ENCODE measurements around the gene DENND1A. TPM values are rescaled to one million over a fixed set of nuclear protein-coding genes. Genes with fewer than 3 reads are reported as not detected.

Gene DENND1A
- total RNA-seq, 6 experiments from 2014 or later: 13.9 to 22.6 (median 16.3) TPM

- H3K9me3 ChIP-seq: no peaks in the 10 kb centered on the region
Observed at GRCh38 chr9:123424131-123424530, 505.8 kb downstream of the DENND1A start.

GRCh38 chr9:123423311-123423640, 506.6 kb downstream of the DENND1A start:
- TF ChIP-seq POLR2A (IDR thresholded peaks at IDR 0.05) (no peak), CTCF (IDR thresholded peaks at IDR 0.05) (no peak)
- intact Hi-C loops (cut with DNase I): no loop called here
- Histone ChIP-seq H3K27me3 (no peaks in the 10 kb centered on the region), H3K9me3 (no peaks in the 10 kb centered on the region), H3K4me1 (no peaks in the 10 kb centered on the region), H3K36me3 (peaks cover 0 to 3% (median 0%) of the 10 kb centered on the region in 4 donors), H3K27ac (no peak overlapping the region), H3K4me3 (no peak overlapping the region)
- WGBS (ENCODE audit: insufficient coverage, low coverage, low lambda C conversion rate, missing lambda C conversion rate): no CpG with 5 or more reads among the region's 8 CpGs
- DNase-seq: peak in 1 of 3 donors; percentile 35
- no peak for ATAC-seq

More at GRCh38 chr9:123424131-123424530, 505.8 kb downstream of the DENND1A start:
- Histone ChIP-seq H3K27ac (no peak overlapping the region), H3K36me3 (peaks cover 0 to 3% (median 0%) of the 10 kb centered on the region in 4 donors), H3K4me1 (no peaks in the 10 kb centered on the region), H3K4me3 (no peak overlapping the region), H3K27me3 (no peaks in the 10 kb centered on the region)
- no peak for ATAC-seq
- WGBS (ENCODE audit: insufficient coverage, low coverage, low lambda C conversion rate, missing lambda C conversion rate): 100% methylated on average over 1 of the region's 5 CpGs
- TF ChIP-seq CTCF (IDR thresholded peaks at IDR 0.05): no peak
- TF ChIP-seq POLR2A (IDR thresholded peaks at IDR 0.05): no peak
- intact Hi-C loops (cut with DNase I): no loop called here
- DNase-seq: peak in 2 of 3 donors; percentile 2 to 7

GRCh38 chr9:123422635-123423310, 507.2 kb downstream of the DENND1A start:
- H3K9me3 ChIP-seq: no peaks in the 10 kb centered on the region
- no peaks in the 10 kb centered on the region for H3K27me3 ChIP-seq
- peaks cover 0 to 3% (median 0%) of the 10 kb centered on the region in 4 donors for H3K36me3 ChIP-seq
- 85% methylated on average over 5 of the region's 21 CpGs for WGBS (ENCODE audit: insufficient coverage, low coverage, low lambda C conversion rate, missing lambda C conversion rate)
- H3K4me3 ChIP-seq: no peak overlapping the region
- ATAC-seq (no peak), DNase-seq (peak in 2 of 3 donors; percentile 15 to 26)
- intact Hi-C loops (cut with DNase I): no loop called here
- TF ChIP-seq POLR2A (IDR thresholded peaks at IDR 0.05): no peak
- TF ChIP-seq CTCF (IDR thresholded peaks at IDR 0.05): no peak
- H3K4me1 ChIP-seq: no peaks in the 10 kb centered on the region
- H3K27ac ChIP-seq: no peak overlapping the region

GRCh38 chr9:123421801-123422455, 508.0 kb downstream of the DENND1A start:
- peak in 1 of 3 donors; percentile 13 for DNase-seq
- WGBS (ENCODE audit: insufficient coverage, low coverage, low lambda C conversion rate, missing lambda C conversion rate): 86% methylated on average over 6 of the region's 8 CpGs

More at GRCh38 chr9:123421801-123422455, 508.0 kb downstream of the DENND1A start:
- Histone ChIP-seq H3K27me3 (no peaks in the 10 kb centered on the region), H3K27ac (no peak overlapping the region), H3K9me3 (no peaks in the 10 kb centered on the region), H3K36me3 (peaks cover 0 to 3% (median 0%) of the 10 kb centered on the region in 4 donors), H3K4me1 (no peaks in the 10 kb centered on the region), H3K4me3 (no peak overlapping the region)
- ATAC-seq: no peak
- TF ChIP-seq POLR2A (IDR thresholded peaks at IDR 0.05) (no peak), CTCF (IDR thresholded peaks at IDR 0.05) (no peak)
- intact Hi-C loops (cut with DNase I): no loop called here

Measured in right lobe of liver (tissue), 6 donors.